Measurements from ENCODE around the gene IP6K3. TPM values are rescaled to one million over a fixed set of nuclear protein-coding genes. Genes with fewer than 3 reads are reported as not detected.

The IP6K3 gene
- total RNA-seq, 4 donors from 2014 or later: 0.88 to 5.8 (median 1.6) TPM

- peaks cover 0 to 38% (median 12%) of the 10 kb centered on the region in 4 donors for H3K4me1 ChIP-seq
- TF ChIP-seq POLR2A (IDR thresholded peaks at IDR 0.05): no peak
- no peak for TF ChIP-seq CTCF (IDR thresholded peaks at IDR 0.05)
- peak overlapping the region in 1 of 4 donors; percentile 82 for H3K27ac ChIP-seq
- no peaks in the 10 kb centered on the region for H3K9me3 ChIP-seq
- no peaks in the 10 kb centered on the region for H3K27me3 ChIP-seq
- no peak overlapping the region for H3K4me3 ChIP-seq
- no peak for DNase-seq
- peaks cover 0 to 38% (median 0%) of the 10 kb centered on the region in 3 donors for H3K36me3 ChIP-seq
Measured at GRCh38 chr6:33697845-33698244, 48.9 kb downstream of the IP6K3 start.

- Histone ChIP-seq H3K4me1 (peaks cover 0 to 44% (median 16%) of the 10 kb centered on the region in 4 donors), H3K36me3 (peaks cover 0 to 48% (median 0%) of the 10 kb centered on the region in 3 donors), H3K27me3 (no peaks in the 10 kb centered on the region), H3K4me3 (no peak overlapping the region), H3K27ac (peak overlapping the region; percentile 40 to 82 (median 62)), H3K9me3 (no peaks in the 10 kb centered on the region)
- TF ChIP-seq CTCF (IDR thresholded peaks at IDR 0.05): no peak
- TF ChIP-seq POLR2A (IDR thresholded peaks at IDR 0.05): no peak
- peak; percentile 45 to 80 (median 80) for DNase-seq
Measured at GRCh38 chr6:33696548-33697518, 49.9 kb downstream of the IP6K3 start.

GRCh38 chr6:33696076-33696475 lies 50.6 kb downstream of the IP6K3 start:
- H3K4me1 ChIP-seq: peaks cover 0 to 44% (median 16%) of the 10 kb centered on the region in 4 donors
- no peak for DNase-seq
- H3K9me3 ChIP-seq: no peaks in the 10 kb centered on the region
- TF ChIP-seq CTCF (IDR thresholded peaks at IDR 0.05): no peak
- no peak for TF ChIP-seq POLR2A (IDR thresholded peaks at IDR 0.05)
- no peaks in the 10 kb centered on the region for H3K27me3 ChIP-seq
- H3K4me3 ChIP-seq: no peak overlapping the region
- peaks cover 0 to 56% (median 0%) of the 10 kb centered on the region in 3 donors for H3K36me3 ChIP-seq
- peak overlapping the region in 2 of 4 donors; percentile 58 to 82 for H3K27ac ChIP-seq

GRCh38 chr6:33695451-33695887 lies 51.2 kb downstream of the IP6K3 start:
- H3K36me3 ChIP-seq: peaks cover 0 to 62% (median 0%) of the 10 kb centered on the region in 3 donors
- H3K27me3 ChIP-seq: no peaks in the 10 kb centered on the region
- DNase-seq: no peak
- TF ChIP-seq POLR2A (IDR thresholded peaks at IDR 0.05) (no peak), CTCF (IDR thresholded peaks at IDR 0.05) (no peak)
- H3K27ac ChIP-seq: peak overlapping the region in 1 of 4 donors; percentile 82
- no peak overlapping the region for H3K4me3 ChIP-seq
- no peaks in the 10 kb centered on the region for H3K9me3 ChIP-seq
- peaks cover 0 to 44% (median 15%) of the 10 kb centered on the region in 4 donors for H3K4me1 ChIP-seq

- TF ChIP-seq POLR2A (IDR thresholded peaks at IDR 0.05) (no peak), CTCF (IDR thresholded peaks at IDR 0.05) (no peak)
- H3K36me3 ChIP-seq: peaks cover 0 to 67% (median 0%) of the 10 kb centered on the region in 3 donors
- H3K4me3 ChIP-seq: no peak overlapping the region
- H3K4me1 ChIP-seq: peaks cover 0 to 44% (median 13%) of the 10 kb centered on the region in 4 donors
- H3K9me3 ChIP-seq: no peaks in the 10 kb centered on the region
- no peaks in the 10 kb centered on the region for H3K27me3 ChIP-seq
- DNase-seq: no peak
- peak overlapping the region in 3 of 4 donors; percentile 35 to 82 (median 68) for H3K27ac ChIP-seq
Measured at GRCh38 chr6:33694977-33695376, 51.7 kb downstream of the IP6K3 start.
